AG09309 (cell line): ENCODE data around the gene RPUSD3.

Experiments
- DNase-seq: peaks from one replicate; pipeline ENCODE4 v3.0.0-alpha.2; 2010; ENCODE audit warnings: low read depth
- H3K4me3 ChIP-seq: 2 replicates; pipeline ENCODE4 v1.5.1; 2011; ENCODE audit warnings: mild to moderate bottlenecking, low read depth, low read length, moderate library complexity; ENCODE audit not compliant: control insufficient read depth
- TF ChIP-seq, protein P1 (sequence below): IDR thresholded peaks from 2 replicates; pipeline ENCODE4 v1.5.1; 2011; ENCODE audit warnings: mild to moderate bottlenecking, low read depth, low read length, inconsistent platforms; ENCODE audit not compliant: insufficient read depth, control insufficient read depth; ENCODE audit errors: missing control alignments

RPUSD3 gene

GRCh38 chr3:9864200-9864927 is 20.6 kb upstream of the RPUSD3 start:
- peak; percentile 68 for DNase-seq
- TF ChIP-seq, protein P1, sequence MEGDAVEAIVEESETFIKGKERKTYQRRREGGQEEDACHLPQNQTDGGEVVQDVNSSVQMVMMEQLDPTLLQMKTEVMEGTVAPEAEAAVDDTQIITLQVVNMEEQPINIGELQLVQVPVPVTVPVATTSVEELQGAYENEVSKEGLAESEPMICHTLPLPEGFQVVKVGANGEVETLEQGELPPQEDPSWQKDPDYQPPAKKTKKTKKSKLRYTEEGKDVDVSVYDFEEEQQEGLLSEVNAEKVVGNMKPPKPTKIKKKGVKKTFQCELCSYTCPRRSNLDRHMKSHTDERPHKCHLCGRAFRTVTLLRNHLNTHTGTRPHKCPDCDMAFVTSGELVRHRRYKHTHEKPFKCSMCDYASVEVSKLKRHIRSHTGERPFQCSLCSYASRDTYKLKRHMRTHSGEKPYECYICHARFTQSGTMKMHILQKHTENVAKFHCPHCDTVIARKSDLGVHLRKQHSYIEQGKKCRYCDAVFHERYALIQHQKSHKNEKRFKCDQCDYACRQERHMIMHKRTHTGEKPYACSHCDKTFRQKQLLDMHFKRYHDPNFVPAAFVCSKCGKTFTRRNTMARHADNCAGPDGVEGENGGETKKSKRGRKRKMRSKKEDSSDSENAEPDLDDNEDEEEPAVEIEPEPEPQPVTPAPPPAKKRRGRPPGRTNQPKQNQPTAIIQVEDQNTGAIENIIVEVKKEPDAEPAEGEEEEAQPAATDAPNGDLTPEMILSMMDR, result no peak
- H3K4me3 ChIP-seq, result no peak overlapping the region

DNA sequence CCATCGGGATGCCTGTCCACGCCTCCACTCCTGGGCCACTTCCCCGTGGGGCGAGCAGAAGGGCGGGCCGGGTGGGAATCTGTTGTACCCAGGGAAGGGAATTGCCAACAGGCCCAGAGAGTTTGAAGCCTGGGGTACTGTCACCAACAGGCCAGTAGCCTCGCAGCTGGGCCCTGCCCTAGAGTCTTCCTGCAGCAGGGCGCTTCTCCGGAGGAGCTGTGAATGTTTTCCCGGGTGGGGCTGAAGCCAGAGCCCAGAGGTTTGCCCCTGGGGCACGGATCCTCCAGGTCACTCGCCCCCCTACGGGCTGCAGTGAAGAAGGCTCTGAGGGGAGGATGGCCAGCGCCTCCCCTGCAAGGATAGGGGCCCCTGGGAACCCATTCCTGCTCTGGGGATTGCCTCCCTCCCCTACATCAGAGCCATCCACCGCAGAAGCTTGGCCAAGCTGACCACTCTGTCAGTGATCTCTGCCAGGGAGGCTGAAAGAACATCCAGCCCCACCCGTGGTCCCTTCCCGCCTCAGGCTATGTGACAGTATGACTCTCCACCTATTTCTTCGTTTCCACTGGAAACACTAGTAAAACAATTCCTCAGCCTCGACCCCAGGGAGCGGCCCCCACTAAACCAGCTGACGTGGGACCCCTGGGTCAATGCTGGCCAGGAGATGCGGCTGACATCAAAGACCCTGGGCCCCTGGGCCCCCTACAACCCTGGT is 19.4 kb upstream of the RPUSD3 start:
- H3K4me3 ChIP-seq, result no peak overlapping the region; the same call in 1 of the 2 replicates
- TF ChIP-seq, protein P1, result no peak
- DNase-seq, result no peak

DNA sequence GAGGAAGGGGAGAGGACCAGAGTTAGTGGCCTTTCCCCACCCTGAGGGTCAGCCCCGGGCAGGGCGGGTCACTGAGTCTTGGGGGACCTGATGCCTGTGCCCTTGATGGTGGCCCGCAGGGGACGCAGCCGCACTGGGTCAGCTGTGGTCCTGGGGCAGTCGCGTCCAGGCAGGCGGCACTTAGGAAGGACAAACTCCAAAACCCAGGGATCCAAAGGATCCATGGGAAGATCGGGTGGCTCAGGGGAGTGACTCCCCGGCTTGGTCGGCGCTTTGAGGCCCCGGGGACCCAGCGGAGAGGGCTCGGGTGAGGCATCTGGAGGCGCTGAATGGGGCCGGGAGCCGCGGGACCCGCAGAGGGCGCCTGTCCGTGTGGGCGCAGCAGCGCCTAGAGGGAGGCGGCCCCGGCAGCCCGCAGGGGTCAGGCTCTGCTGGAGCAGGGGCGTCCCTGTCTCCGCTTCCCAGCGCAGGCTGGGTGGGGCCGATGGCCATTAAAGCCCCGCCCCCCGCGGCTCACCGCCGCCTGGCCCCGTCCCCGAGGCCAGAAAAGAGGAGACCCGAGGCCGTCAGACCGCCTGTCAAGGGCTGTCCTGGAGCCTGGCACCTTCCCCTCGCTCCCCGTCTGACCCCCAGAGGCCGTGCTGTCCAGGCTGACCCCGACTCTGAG is 18.7 kb upstream of the RPUSD3 start:
- no peak overlapping the region; the same call in 1 of the 2 replicates for H3K4me3 ChIP-seq
- DNase-seq, result no peak
- TF ChIP-seq, protein P1, result peak; percentile 29

- no peak for DNase-seq
- no peak overlapping the region for H3K4me3 ChIP-seq
- TF ChIP-seq, protein P1, result no peak
These were observed 17.9 kb upstream of the RPUSD3 start for GRCh38 chr3:9861626-9862130.

- no peak overlapping the region for H3K4me3 ChIP-seq
- TF ChIP-seq, protein P1, result no peak
These were observed 17.4 kb upstream of the RPUSD3 start for GRCh38 chr3:9861201-9861600.

DNA sequence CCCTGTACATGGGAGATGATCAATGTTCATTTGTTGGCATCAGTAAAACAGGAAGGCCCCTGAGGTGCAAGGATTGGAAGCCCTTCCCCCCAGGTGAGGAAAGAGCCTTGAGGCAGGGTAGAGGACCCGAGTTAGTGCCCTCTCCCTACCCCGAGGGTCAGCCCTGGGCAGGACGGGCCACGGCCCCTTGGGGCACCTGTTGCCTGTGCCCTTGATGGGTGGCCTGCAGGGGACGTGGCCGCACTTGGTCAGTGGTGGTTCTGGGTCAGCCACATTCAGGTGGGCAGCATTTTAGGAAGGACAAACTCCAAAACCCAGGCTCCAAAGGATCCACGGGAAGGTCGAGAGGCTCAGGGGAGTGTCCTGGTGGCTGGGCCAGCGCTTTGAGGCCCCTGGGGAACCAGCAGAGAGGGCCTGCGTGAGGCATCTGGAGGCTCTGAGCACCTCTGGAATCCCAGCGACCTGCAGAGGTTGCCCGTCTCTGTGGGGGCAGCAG is 15.8 kb upstream of the RPUSD3 start:
- no peak overlapping the region for H3K4me3 ChIP-seq
- TF ChIP-seq, protein P1, result no peak
- DNase-seq, result no peak

More at GRCh38 chr3:9861201-9861600, 17.4 kb upstream of the RPUSD3 start:
- no peak for DNase-seq
